GM12878 (cell line): ENCODE data around the gene DMRT2. TPM values are rescaled to one million over a fixed set of nuclear protein-coding genes. Genes with fewer than 3 reads are reported as not detected.
A peak's percentile ranks its signal among the peaks of the same experiment; 100 is the strongest.

Experiments
- ATAC-seq: fragments of 200-7000 bp; cut with Tn5 transposase; 3 replicates; pipeline ENCODE4 v1.9.1; 2020; ENCODE audit warnings: mild to moderate bottlenecking, moderate library complexity
- BruUV-seq: library from RNA; stranded (reverse); fragments of 400-500 nt; replicated peaks from 2 replicates; lab custom pipeline; 2021; lab: Mats Ljungman, UMichigan
- CTCF ChIA-PET: fragments of 300-600 bp; sonication (Branson Sonifier 250); formaldehyde crosslinking; extraction: SDS; loops from one replicate; lab custom pipeline; 2021; ENCODE audit warnings: inconsistent platforms; lab: Yijun Ruan, JAX
- POLR2A ChIA-PET: fragments of 350-600 bp; formaldehyde crosslinking; extraction: SDS; loops from one replicate; lab custom pipeline; 2021; ENCODE audit warnings: inconsistent platforms; lab: Charles Lee
- RAD21 ChIA-PET: fragments of 300-600 bp; sonication (Branson Sonifier 250); formaldehyde crosslinking; loops from one replicate; lab custom pipeline; 2023; ENCODE audit warnings: antibody characterized with exemption; ENCODE audit not compliant: unreplicated experiment; lab: Charles Lee
- SMC1A ChIA-PET: fragments of 300-600 bp; sonication (Branson Sonifier 250); formaldehyde crosslinking; loops from one replicate; lab custom pipeline; 2023; ENCODE audit not compliant: unreplicated experiment, uncharacterized antibody; lab: Charles Lee
- DNase-seq: peaks from one replicate; pipeline ENCODE4 v3.0.0-alpha.2; 2011; ENCODE audit warnings: low read depth, low spot score
- FAIRE-seq: peaks from 3 replicates; lab custom pipeline; 2011; peaks lifted over from hg19 to GRCh38; lab: Jason Lieb, UNC
- H2AFZ ChIP-seq: 2 replicates; pipeline ENCODE4 v1.6.0; 2011; ENCODE audit warnings: low read depth, low read length, control low read depth; ENCODE audit not compliant: control insufficient read depth
- H3K27ac ChIP-seq: 2 replicates; pipeline ENCODE4 v1.5.1; 2011; ENCODE audit warnings: control low read depth; ENCODE audit not compliant: control insufficient read depth, insufficient read depth
- H3K27me3 ChIP-seq, 2 experiments: replicated peaks in 1 of 2; 2 replicates each; pipeline versions ENCODE4 v1.6.0 to v1.6.1; 2011; ENCODE audit warnings: low read length in 1 of 2; ENCODE audit not compliant: control insufficient read depth in 2 of 2, insufficient read depth in 2 of 2
- H3K36me3 ChIP-seq, 2 experiments: 2 replicates each; pipeline ENCODE4 v1.5.1; 2011; ENCODE audit warnings: low read length in 1 of 2; ENCODE audit not compliant: control insufficient read depth in 2 of 2, insufficient read depth in 2 of 2
- H3K4me1 ChIP-seq: 2 replicates; pipeline ENCODE4 v1.6.1; 2011; ENCODE audit warnings: mild to moderate bottlenecking, low read length, moderate library complexity, mixed read lengths; ENCODE audit not compliant: control insufficient read depth, insufficient read depth
- H3K4me2 ChIP-seq: 2 replicates; pipeline ENCODE4 v1.6.0; 2011; ENCODE audit warnings: control low read depth; ENCODE audit not compliant: control insufficient read depth, insufficient read depth
- H3K4me3 ChIP-seq: fragments of 200-600 bp; sonication (generic); 2 replicates; pipeline ENCODE4 v1.5.1; 2016
- H3K79me2 ChIP-seq: 2 replicates; pipeline ENCODE4 v1.6.0; 2011; ENCODE audit warnings: low read length; ENCODE audit not compliant: control insufficient read depth, insufficient read depth
- H3K9ac ChIP-seq: 2 replicates; pipeline ENCODE4 v1.8.0; 2011; ENCODE audit warnings: low read length, control low read depth, mixed read lengths; ENCODE audit not compliant: control insufficient read depth, insufficient read depth
- H3K9me3 ChIP-seq: replicated peaks from 3 replicates; pipeline ENCODE4 v1.5.1; 2011; ENCODE audit warnings: mild to moderate bottlenecking, low read length; ENCODE audit not compliant: control insufficient read depth, insufficient read depth
- H4K20me1 ChIP-seq: 2 replicates; pipeline ENCODE4 v1.6.0; 2011; ENCODE audit not compliant: control insufficient read depth, insufficient read depth
- PBX3 ChIP-seq: IDR thresholded peaks from 2 replicates; pipeline ENCODE4 v1.6.1; 2011; ENCODE audit warnings: mild to moderate bottlenecking, low read depth, low read length, moderate library complexity; ENCODE audit not compliant: insufficient replicate concordance
- PKNOX1 ChIP-seq: fragments of 450-650 bp; IDR thresholded peaks from 2 replicates; pipeline ENCODE4 v1.6.1; 2016; ENCODE audit warnings: mild to moderate bottlenecking
- SPI1 ChIP-seq: IDR thresholded peaks from 2 replicates; pipeline ENCODE4 v1.6.1; 2011; ENCODE audit warnings: low read depth, mild to moderate bottlenecking, low read length, moderate library complexity, borderline replicate concordance; ENCODE audit not compliant: insufficient read depth
- WGBS: methylation state at CpG from one replicate; pipeline ENCODE4 v1.1.6; 2016; ENCODE audit warnings: low lambda C conversion rate; ENCODE audit not compliant: insufficient replicate concordance, insufficient coverage; ENCODE audit errors: missing lambda C conversion rate; 5-methylcytosine and 5-hydroxymethylcytosine counted together
- in situ Hi-C: fragments of 300-500 bp; cut with MboI; formaldehyde crosslinking; loops from 9 replicates; pipeline ENCODE4 v1.14.3; 2018; ENCODE audit warnings: mixed read lengths
- intact Hi-C: fragments of 100-400 bp; cut with micrococcal nuclease; formaldehyde crosslinking; loops from one replicate; pipeline ENCODE4 v1.14.2; 2022; ENCODE audit not compliant: unreplicated experiment
- polyA plus RNA-seq, 11 experiments: library from polyadenylated mRNA; depleted of rRNA in 4 of 11; unstranded in 6 of 11; stranded (reverse) in 5 of 11; fragments of >200 nt; fragmentation: Nextera tagmentation in 4 of 11; fragmentation: Illumina TruSeq in 1 of 11; extraction: Ambion mirVana in 4 of 11; extraction: Trizol in 1 of 11; gene quantifications; 1 replicate in 1 of 11; 2 replicates in 10 of 11; pipeline versions ENCODE4 v1.2.1 to v1.2.3, GENCODE V29; 2011 to 2016; ENCODE audit warnings: inconsistent platforms in 2 of 11, missing spikeins in 2 of 11, low read depth in 1 of 11
- total RNA-seq, 4 experiments: library from RNA; depleted of rRNA in 3 of 4; stranded (reverse); fragments of >200 nt in 3 of 4; fragmentation: Illumina TruSeq in 1 of 4; extraction: Trizol in 1 of 4; gene quantifications; 2 replicates each; pipeline versions ENCODE4 v1.2.1 to v1.2.3, GENCODE V29; 2013 to 2021

DMRT2 gene
- total and polyA plus RNA-seq, 10 of the 15 experiments (the other 5 are each of a cell fraction or from before 2014, with no cell fraction given) = 0.08 to 50.2 (median 0.69) TPM

- no peaks in the 10 kb centered on the region for H3K36me3 ChIP-seq
- SMC1A ChIA-PET = interaction anchor here (0.9 to 1.4 kb wide), 7 partner anchors 13 to 317 kb away, joined by 3 to 7 read pairs (median 3); no protein-coding TSS in a partner anchor
- no peak for DNase-seq
- RAD21 ChIA-PET = interaction anchor here (0.8 to 1.7 kb wide), 2 partner anchors 26 to 187 kb away, joined by 3 read pairs; no protein-coding TSS in a partner anchor
- POLR2A ChIA-PET = interaction anchor here (1.2 to 1.6 kb wide), 2 partner anchors 17 to 27 kb away, joined by 3 to 4 read pairs; no protein-coding TSS in a partner anchor
- H3K27ac ChIP-seq = no peak overlapping the region
- peak; percentile 64 for TF ChIP-seq PBX3
- TF ChIP-seq PKNOX1 = peak; percentile 76
- no peak for TF ChIP-seq SPI1
- TF ChIP-seq, all 136 proteins: peak for 2
- Histone ChIP-seq H3K4me3 (no peak overlapping the region), H2AFZ (no peak overlapping the region), H3K4me2 (no peak overlapping the region), H3K9me3 (no peaks in the 10 kb centered on the region), H4K20me1 (no peaks in the 10 kb centered on the region), H3K27me3 (no peaks in the 10 kb centered on the region), H3K4me1 (no peaks in the 10 kb centered on the region), H3K9ac (no peak overlapping the region), H3K79me2 (no peaks in the 10 kb centered on the region)
- ATAC-seq (peak; percentile 30; the same call in 2 of the 3 replicates), FAIRE-seq (no peak)
- intact Hi-C loops (no loop called here), in situ Hi-C loops (no loop called here)
- BruUV-seq = no TSS peak
- CTCF ChIA-PET = interaction anchor here (1.0 to 1.1 kb wide), 4 partner anchors 11 to 318 kb away, joined by 3 to 5 read pairs (median 4); no protein-coding TSS in a partner anchor
- WGBS = 25% methylated on average over 13 of the region's 13 CpGs
Observed at GRCh38 chr9:1083325-1083913, 33.3 kb downstream of the DMRT2 start.
